ENCODE results near the gene BCAS4.
"Not testable (repeated sequence)": the region's sequence is repeated elsewhere in the genome, so short reads cannot be mapped to it uniquely, and the experiment has no call there.

The BCAS4 gene

GRCh38 chr20:50799890-50800550, 5.2 kb downstream of the BCAS4 start:
- no peak for DNase-seq

DNA sequence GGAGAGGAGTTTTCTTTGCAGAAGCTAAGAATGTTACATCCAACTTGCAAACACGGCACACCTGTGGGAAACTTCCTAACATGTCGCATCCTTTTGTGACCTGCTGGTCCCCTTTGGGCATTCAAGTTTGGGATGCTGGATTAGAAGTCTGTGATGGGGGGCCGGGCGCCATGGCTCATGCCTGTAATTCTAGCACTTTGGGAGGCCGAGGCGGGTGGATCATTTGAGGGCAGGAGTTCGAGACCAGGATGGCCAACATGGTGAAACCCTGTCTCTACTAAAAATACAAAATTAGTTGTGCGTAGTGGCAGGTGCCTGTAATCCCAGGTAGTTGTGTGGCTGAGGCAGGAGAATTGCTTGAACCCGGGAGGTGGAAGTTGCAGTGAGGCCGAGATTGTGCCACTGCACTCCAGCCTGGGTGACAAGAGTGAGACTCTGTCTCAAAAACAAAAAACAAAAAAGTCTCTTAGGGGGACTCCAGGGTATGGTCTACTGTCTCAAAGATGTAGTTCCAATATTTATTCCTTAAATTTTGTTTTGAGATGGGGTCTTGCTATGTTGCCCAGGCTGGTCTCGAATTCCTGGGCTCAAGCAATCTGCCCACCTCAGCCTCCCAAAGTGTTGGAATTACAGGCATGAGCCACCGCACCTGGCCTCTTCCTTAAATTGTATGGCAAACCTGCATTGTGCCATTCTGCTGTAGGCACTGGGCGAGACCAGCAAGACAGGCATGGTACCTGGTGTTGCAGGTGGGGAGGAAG, 6.3 kb downstream of the BCAS4 start:
- not testable (repeated sequence) for DNase-seq

GRCh38 chr20:50801747-50802125, 6.9 kb downstream of the BCAS4 start:
- no peak for DNase-seq

DNA sequence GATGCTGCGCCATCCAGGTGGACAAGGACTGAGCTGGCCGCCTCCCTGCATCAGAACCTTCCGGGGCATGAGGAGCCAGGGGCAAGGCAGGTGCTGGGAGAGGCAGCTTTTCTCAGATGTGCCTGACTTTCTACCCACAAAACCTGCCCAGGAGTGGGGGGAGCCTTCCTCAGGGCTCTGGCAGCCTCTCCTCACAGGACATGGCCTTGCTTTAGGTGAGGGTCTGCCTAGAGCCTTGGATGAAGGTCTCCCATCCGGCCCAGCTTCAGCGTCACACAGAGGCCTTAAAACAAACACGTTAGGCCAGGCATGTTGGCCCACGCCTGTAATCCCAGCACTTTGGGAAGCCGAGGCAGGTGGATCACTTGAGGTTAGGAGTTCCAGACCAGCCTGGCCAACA, 7.4 kb downstream of the BCAS4 start:
- no peak for DNase-seq

GRCh38 chr20:50804437-50805348, 9.8 kb downstream of the BCAS4 start:
- peak; percentile 47 for DNase-seq

DNA sequence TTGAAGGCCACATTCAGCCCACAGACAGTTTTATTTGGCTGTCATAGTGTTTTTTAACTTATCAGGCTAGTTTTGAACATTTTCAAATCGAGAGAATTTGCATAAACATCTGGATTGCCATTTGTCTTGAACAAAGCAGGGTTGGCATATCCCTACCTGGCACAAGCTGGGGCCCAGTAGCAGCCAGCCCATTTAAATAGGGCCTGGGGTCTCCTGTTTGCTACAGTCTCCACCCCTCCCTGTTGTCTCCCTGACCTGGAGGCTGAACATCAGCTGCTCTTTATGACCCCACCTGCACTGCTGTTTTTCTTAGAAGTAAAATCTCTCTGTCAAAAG, 10.5 kb downstream of the BCAS4 start:
- DNase-seq, result no peak

GRCh38 chr20:50806126-50806768, 11.4 kb downstream of the BCAS4 start:
- no peak for DNase-seq

- no peak for DNase-seq
Observed at GRCh38 chr20:50810063-50810462, 15.2 kb downstream of the BCAS4 start.

- DNase-seq, result no peak
Observed at GRCh38 chr20:50810842-50811241, 16.0 kb downstream of the BCAS4 start.

DNA sequence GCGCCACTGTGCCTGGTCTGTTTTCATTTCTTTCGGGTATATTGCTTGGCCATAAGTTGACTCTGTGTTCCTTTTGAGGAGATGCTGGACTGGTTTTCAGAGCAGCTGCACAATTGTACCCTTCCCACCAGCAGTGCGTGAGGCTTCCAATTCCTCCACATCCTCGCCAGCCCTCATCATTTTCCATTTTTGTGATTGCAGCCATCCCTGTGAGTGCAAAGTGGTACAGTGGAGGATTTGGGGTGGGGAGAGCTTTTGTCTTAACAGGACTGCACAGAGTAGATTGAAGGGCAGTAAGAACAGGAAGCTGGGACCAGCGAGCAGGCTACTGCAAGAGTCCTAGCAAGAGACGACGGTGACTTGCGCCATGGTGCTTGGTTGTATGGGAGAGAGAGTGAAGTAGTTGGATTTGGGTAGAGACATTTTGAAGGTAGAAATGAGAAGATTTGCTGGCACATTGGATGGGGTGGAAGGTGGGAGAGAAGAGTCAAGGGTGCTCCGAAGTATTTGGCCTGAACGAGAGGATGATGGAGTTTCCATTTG, 18.3 kb downstream of the BCAS4 start:
- DNase-seq, result no peak

- DNase-seq, result no peak
Observed at GRCh38 chr20:50813801-50814200, 18.9 kb downstream of the BCAS4 start.

GRCh38 chr20:50814438-50815161, 19.7 kb downstream of the BCAS4 start:
- DNase-seq, result no peak

- DNase-seq, result no peak
Observed at GRCh38 chr20:50815162-50815989, 20.5 kb downstream of the BCAS4 start.

GRCh38 chr20:50817776-50818172, 22.9 kb downstream of the BCAS4 start:
- DNase-seq, result no peak

DNA sequence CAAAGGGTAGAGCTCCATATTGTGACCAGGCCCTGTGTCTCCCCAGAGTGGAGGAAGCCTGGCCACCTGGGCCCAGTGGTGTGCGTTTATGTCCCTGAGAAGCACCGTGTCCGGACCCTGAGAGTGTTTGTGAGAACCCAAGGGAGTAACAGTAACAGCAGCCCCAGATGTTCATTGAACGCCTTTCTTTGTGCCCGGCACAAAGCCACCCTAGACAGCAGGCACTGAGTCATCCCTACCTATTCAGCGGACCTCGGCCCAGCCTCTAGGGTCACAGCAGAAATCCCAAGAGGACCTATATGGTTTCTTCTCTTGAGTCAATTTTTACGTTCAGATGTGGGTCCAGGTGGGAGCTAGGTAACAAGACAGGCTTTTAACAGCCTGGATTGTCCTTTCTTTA, 24.5 kb downstream of the BCAS4 start:
- DNase-seq, result no peak

DNA sequence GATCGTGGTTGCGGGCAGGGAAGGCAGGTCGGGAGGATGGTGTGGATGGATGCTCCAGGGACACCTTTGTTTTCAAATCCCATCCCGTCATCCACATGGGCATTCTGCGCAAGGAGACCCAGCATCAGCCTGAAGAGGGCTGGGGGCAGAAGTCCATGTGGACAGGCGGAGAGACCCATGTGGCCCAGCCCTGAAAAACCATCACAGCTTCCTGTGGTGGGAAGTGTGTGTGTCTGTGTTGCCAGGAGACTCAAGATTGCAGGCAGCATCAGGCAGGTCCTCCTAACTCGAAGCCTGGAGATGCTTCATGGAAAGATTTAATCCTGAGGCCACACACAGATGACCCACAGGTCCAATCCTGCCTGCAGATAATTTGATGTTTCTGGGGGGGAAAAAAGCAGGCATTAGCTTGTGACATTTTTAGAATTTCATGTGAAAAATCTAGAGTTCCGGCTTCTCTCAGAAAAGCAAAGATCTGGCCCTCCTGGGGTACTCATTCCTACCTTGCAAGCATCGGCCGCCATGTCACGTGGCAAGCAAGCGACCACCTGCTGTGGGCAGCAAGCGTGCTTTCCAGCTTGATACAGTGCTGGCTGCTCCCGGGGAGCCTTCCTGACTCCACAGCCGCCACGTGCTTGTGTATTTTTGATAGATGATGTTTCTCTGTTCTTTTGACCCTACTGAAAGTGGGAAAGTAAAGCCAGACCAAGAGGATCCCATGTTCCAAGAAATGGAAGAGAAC, 25.8 kb downstream of the BCAS4 start:
- DNase-seq, result no peak

DNA sequence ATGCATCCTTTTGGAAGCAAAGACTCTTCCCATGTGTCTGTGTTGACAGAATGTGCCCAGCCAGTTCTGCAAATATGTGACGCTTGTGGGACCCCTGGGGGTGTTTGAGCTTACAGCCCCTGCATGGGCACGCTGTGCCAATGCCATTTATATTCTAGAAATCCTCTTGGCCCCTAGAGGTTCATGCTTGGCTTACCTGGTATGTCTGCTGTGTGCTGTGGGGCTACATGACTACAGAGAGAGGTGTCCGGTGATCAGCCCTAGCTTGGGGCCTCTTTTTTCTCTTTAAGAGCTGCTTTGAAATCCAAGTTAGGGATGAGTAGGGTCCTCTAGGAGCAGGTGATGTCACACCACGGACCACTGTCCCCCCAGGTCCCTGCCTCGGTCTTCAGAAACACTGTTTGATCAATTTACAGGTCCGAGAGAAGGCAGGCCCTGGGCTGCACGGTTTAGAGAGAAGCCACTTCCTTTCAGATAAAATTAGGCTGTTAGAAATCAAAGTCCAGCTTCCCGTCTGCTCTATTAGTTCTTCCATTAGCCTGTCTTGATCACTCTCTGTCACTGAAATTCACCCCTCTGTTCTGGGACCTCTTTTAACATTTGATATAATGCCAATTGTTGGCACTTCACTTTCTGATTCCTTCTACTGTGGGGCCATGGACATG, 26.5 kb downstream of the BCAS4 start:
- no peak for DNase-seq

DNA sequence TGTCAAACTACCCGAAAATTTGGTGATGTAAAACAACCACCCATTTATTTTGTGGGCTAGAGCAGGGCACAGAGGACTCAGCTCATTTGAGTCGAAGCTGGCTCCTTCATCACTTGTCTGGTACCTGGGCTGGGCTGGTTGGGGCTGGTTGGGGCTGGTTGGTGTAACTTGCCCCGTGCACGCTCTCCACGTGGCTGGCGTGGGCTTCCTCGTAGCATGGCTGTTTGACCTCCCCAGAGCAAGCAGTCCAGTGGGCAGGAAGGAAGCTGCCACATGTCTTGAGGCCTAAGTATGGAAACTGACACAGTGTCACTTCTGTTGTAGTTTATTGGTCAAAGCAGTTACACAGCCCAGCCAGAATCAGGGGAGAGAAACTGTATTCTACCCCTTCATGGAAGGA, 27.1 kb downstream of the BCAS4 start:
- DNase-seq, result no peak

GRCh38 chr20:50823319-50823718, 28.5 kb downstream of the BCAS4 start:
- DNase-seq, result no peak

DNA sequence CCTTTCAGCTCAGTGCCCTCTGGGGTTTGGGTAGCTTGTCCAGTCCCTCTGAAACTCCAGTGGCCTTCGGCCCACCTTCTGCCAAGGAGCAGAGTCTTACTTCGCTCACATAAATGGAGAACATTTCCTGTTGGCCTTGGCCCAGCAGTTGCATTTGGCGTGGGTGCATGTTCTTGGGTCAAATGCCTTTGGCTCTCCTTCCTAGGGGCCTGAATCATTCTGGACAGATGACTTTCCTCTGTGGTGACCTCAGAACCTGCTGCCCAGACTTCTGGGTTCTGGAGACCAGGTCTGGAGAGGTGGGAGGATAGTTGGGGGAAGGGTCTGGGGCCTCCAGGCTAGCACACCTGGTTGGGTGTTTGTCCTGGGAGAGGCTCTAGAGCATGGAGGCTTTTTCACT, 29.3 kb downstream of the BCAS4 start:
- DNase-seq, result no peak

Measured in NCI-H1048 (cell line).